GM10266 (cell line): ENCODE measurements around the gene RFX4.

Experiments
- DNase-seq: peaks from one replicate; pipeline ENCODE4 v3.0.0; 2012; ENCODE audit errors: extremely low spot score
- CTCF ChIP-seq: IDR thresholded peaks from 2 replicates; pipeline ENCODE4 v1.5.1; 2012; ENCODE audit warnings: mild to moderate bottlenecking, low read depth; ENCODE audit not compliant: control insufficient read depth, insufficient read depth; ENCODE audit errors: missing control alignments

The RFX4 gene

GRCh38 chr12:106582641-106583230, at the start of gene RFX4:
Gene RFX4 (plus strand): TSS chr12:106583004. CDS start chr12:106583321, 317 bp downstream.
- TF ChIP-seq CTCF, result no peak
- DNase-seq, result no peak

GRCh38 chr12:106541201-106541600, 41.6 kb upstream of the RFX4 start:
- no peak for TF ChIP-seq CTCF
- DNase-seq, result no peak

DNA sequence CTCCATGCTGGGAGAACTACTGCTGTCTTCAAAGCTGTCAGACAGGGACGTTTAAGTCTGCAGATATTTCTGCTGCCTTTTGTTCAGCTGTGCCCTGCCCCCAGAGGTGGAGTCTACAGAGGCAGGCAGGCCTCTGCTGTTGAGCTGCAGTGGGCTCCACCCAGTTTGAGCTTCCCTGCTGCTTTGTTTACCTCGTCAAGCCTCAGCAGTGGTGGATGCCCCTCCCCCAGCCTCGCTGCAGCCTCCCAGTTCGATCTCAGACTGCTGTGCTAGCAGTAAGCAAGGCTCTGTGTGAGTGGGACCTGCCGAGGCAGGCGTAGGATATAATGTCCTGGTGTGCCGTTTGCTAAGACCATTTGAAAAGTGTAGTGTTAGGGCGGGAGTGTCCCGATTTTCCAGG, 31.4 kb upstream of the RFX4 start:
- TF ChIP-seq CTCF, result no peak
- no peak for DNase-seq

DNA sequence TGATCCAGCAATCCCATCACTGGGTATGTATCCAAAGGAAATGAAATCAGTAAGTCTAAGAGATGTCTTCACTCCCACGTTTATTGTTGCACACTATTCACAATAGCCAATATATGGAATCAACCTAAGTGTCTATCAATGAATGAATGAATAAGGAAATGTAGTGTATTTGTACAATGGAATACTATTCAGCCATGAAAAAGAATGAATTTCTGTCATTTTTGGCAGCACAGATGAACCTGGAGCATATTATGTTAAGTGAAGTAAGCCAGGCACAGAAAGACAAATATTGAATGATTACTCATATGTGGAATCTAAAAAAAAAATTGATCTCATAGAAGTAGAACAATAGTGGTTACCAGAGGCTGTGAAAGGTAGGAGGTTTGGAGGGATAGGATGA, 30.6 kb upstream of the RFX4 start:
- DNase-seq, result no peak
- TF ChIP-seq CTCF, result no peak

DNA sequence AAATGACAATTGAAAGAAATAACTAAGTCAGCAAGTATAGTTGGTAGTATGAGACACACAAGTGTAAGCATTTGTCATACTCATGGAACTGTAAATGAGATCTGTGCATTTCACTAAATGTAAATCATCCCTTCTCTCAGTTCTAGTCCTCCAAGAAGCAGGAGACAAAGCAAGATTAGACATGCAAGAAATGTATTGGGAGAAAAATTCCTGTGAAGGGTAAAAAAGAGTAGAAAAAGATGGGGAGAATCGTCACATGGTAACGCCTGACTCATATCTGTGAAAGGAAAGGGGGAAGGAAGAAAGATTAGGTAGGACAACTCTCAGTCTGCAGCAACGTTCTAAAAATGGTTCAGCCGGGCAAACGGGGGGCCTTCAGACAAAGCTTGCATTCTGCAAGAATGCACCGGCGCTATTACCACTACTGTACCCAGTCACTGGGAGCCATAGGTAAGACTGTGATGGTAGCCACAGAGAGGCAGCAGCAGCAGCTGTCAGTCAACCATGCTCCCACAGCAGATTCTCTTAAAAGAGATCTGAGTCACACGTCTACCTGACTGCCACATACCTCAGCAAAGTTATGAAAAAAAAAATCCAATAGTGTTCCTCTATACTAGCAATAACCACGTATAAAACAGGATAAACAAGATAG, 18.0 kb upstream of the RFX4 start:
- TF ChIP-seq CTCF, result no peak
- DNase-seq, result no peak

GRCh38 chr12:106566771-106567170, 16.0 kb upstream of the RFX4 start:
- no peak for TF ChIP-seq CTCF
- no peak for DNase-seq

DNA sequence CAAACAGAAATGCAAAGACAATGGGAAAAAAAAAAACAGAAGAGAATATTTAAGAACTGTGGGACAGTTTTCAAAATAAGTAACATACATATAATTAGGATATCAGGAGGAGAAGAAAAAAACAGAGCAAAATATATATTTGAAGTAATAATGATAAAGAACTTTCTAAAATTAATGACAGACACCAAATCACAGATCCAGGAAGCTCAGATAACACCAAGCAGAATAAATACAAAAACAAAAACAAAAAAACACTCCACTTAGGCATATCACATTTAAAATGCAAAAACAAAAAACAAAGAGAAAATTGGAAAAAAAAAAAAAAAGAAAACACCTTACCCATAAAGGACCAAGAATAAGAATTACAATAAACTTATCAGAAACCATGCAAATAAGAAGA, 9.6 kb upstream of the RFX4 start:
- TF ChIP-seq CTCF, result no peak

More for the DNA sequence above, 9.6 kb upstream of the RFX4 start:
- DNase-seq, result no peak
